ENCODE data around the gene SKAP2. TPM values are rescaled to one million over a fixed set of nuclear protein-coding genes. Genes with fewer than 3 reads are reported as not detected.

The SKAP2 gene
- total and polyA plus RNA-seq, 2 experiments from 2014 or later = 2.5 to 4.4 TPM

DNA sequence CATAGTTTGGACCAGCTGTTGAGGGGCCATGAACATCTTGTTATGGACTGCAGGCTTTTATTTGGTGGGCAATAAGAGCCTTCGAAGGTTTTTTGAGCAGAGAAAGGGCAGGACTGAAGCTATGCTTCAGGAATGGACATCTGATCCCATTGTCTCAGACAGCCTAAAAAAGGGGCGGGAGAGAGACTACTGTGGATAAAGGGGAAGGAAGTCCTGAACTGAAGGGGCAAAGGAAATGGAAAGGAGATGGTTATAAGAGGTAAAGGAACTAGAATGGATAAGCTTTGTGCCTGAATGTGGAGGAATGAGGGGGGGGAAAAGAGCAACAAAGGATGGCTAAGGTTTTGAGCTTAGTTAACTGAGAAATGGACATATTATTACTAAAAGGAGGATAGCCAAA lies 172.5 kb downstream of the SKAP2 start (continued):
- TF ChIP-seq ZNF462 (CRISPR knock-in tag; IDR thresholded peaks at IDR 0.05) = no peak

- H4K20me1 ChIP-seq (replicated peaks; ENCODE audit: insufficient read depth) = no peaks in the 10 kb centered on the region
- H3K27me3 Mint-ChIP-seq (ENCODE audit: insufficient read depth, low read depth, poor library complexity) = no peaks in the 10 kb centered on the region
- H3K36me3 Mint-ChIP-seq (ENCODE audit: low read depth) = no peaks in the 10 kb centered on the region
- H3K79me2 ChIP-seq (replicated peaks; ENCODE audit: insufficient read depth) = no peaks in the 10 kb centered on the region
- H2AFZ ChIP-seq = peak overlapping the region; percentile 39; the same call in 1 of the 2 replicates
- H3K4me3 ChIP-seq = no peak overlapping the region
- H3K27ac Mint-ChIP-seq = no peak overlapping the region
- H3K36me3 ChIP-seq (ENCODE audit: insufficient read depth) = no peaks in the 10 kb centered on the region
- H3K4me2 ChIP-seq = no peak overlapping the region
- no peaks in the 10 kb centered on the region for H3K9me3 Mint-ChIP-seq
- peaks cover 22% of the 10 kb centered on the region for H3K4me1 Mint-ChIP-seq
- H3K27ac ChIP-seq (ENCODE audit: low read depth) = no peak overlapping the region
- H3K4me1 ChIP-seq (ENCODE audit: insufficient read depth) = peaks cover 24% of the 10 kb centered on the region
- no peaks in the 10 kb centered on the region for H3K9me2 ChIP-seq (ENCODE audit: insufficient read depth)
- no peak for ATAC-seq
- H3F3A ChIP-seq (replicated peaks; ENCODE audit: low read depth) = no peaks in the 10 kb centered on the region
- no peaks in the 10 kb centered on the region for H3K27me3 ChIP-seq (ENCODE audit: insufficient read depth)
- no peak for DNase-seq (ENCODE audit: low spot score)
- no peak overlapping the region for H3K4me3 Mint-ChIP-seq
- no peak for TF ChIP-seq REST (IDR thresholded peaks at IDR 0.05; ENCODE audit: unreplicated experiment)
- no peak for TF ChIP-seq CTCF (conservative IDR thresholded peaks at IDR 0.05; ENCODE audit: low read depth in 2 of 2)
- TF ChIP-seq STAT1 (IDR thresholded peaks at IDR 0.05; ENCODE audit: unreplicated experiment) = no peak
- TF ChIP-seq ZNF331 (CRISPR knock-in tag; IDR thresholded peaks at IDR 0.05; ENCODE audit: low read depth) = no peak
- no peak for TF ChIP-seq NANOG (IDR thresholded peaks at IDR 0.05; ENCODE audit: borderline replicate concordance)
- TF ChIP-seq EZH2 (IDR thresholded peaks at IDR 0.05; ENCODE audit: low read depth, unreplicated experiment) = no peak
- TF ChIP-seq JUNB (IDR thresholded peaks at IDR 0.05; ENCODE audit: unreplicated experiment) = no peak
- no peak for TF ChIP-seq CREB1 (CRISPR knock-in tag; IDR thresholded peaks at IDR 0.05; ENCODE audit: low read depth)
- no peak for TF ChIP-seq EZH2phosphoT487 (IDR thresholded peaks at IDR 0.05; ENCODE audit: unreplicated experiment)
- TF ChIP-seq ZNF114 (CRISPR knock-in tag; IDR thresholded peaks at IDR 0.05) = no peak
- TF ChIP-seq, protein P1, sequence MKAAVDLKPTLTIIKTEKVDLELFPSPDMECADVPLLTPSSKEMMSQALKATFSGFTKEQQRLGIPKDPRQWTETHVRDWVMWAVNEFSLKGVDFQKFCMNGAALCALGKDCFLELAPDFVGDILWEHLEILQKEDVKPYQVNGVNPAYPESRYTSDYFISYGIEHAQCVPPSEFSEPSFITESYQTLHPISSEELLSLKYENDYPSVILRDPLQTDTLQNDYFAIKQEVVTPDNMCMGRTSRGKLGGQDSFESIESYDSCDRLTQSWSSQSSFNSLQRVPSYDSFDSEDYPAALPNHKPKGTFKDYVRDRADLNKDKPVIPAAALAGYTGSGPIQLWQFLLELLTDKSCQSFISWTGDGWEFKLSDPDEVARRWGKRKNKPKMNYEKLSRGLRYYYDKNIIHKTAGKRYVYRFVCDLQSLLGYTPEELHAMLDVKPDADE (IDR thresholded peaks at IDR 0.05) = no peak
Observed at GRCh38 chr7:26691406-26691805, 173.0 kb downstream of the SKAP2 start.

Measured in GM23338 (cell line).